Measurements from ENCODE around the gene AAMDC. TPM values are rescaled to one million over a fixed set of nuclear protein-coding genes. Genes with fewer than 3 reads are reported as not detected.
"Not testable (repeated sequence)": the region's sequence is repeated elsewhere in the genome, so short reads cannot be mapped to it uniquely, and the experiment has no call there.

The AAMDC gene
- total RNA-seq, 1 donor from 2014 or later = 139 TPM

DNA sequence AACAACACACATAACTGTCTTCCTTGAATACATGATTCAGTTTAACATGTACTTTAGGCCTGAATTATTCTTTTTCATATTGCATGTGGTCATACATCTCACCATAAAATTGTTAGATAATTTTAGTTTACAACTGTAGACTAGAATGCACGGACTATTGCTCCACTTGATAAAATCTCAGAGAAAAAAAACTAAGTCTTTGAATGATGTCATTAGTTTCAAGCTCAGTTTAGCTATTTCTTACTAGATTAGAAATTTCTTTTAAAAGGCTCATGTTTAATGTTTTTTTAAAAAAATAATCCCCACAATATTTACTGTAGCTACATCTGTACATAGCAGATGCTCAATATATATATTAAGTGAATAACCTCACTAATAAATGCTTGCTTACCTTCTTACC, 5.5 kb upstream of the AAMDC start:
- ATAC-seq (no peak), DNase-seq (ENCODE audit: missing footprints) (no peak)
- intact Hi-C loops (cut with DNase I) = no loop called here

DNA sequence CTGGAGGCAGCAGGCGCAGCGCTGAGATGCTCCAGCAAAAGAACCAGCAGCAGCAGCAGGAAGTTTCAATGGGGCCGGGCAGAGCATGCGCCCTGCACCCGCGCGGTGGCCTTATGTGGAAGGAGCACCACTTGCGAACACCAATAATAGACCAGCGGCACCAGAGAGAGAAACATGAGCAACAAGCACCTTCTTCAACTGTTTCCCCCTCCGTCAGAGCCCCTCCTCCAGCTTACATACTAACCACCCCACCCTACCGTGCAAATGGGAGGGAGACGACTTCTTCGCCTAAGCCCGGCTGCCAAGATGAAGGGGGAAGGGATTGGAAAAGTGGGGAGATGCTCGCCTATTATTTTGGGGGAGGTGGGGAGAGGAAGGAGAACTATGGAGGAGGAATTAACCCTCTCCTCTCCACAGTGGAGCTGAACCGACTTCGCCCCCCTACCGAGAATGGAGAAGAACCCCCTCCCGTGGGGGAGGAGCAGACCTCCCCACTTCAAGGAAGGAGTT, 1.5 kb upstream of the AAMDC start:
- intact Hi-C loops (cut with DNase I) = no loop called here
- ATAC-seq (peak; percentile 64), DNase-seq (ENCODE audit: missing footprints) (peak; percentile 91)

DNA sequence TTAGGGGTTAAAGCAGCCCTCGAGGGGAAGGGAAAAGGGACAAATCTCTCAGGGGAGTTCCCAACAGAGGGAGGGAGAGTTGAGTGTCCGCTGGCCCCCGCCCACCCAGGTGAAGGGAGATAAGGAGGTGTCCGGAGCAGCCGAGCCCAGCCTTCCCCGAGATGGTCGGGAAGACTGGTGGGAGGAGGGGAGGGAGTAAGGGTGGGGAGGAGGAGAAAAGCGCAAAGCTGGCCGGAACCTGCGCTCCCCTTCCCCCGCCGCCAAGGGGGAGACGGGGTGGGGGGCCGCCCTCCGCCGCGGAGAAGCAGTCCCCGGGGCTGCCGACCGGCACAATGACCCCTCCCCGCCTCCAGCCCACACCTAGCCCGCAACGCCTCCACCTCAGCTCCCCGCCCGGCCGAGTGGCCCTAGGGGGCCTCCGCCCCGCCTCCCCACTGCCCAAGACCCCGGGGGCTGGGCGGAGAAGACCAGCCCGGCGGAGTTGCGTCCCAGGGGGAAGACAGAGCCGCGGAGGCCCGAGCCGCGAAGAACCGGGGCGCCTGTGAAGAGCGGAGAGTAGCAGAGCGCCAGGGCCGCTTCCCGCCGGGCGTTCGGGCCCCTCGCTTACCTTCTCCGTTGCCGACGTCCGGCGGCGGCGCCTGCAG, 901 bp upstream of the AAMDC start:
- DNase-seq (ENCODE audit: missing footprints) (no peak), ATAC-seq (peak; percentile 18)
- intact Hi-C loops (cut with DNase I) = loop anchor here (2.0 kb wide), 1 partner anchor 175 kb away; the partner anchor contains the start of gene INTS4

DNA sequence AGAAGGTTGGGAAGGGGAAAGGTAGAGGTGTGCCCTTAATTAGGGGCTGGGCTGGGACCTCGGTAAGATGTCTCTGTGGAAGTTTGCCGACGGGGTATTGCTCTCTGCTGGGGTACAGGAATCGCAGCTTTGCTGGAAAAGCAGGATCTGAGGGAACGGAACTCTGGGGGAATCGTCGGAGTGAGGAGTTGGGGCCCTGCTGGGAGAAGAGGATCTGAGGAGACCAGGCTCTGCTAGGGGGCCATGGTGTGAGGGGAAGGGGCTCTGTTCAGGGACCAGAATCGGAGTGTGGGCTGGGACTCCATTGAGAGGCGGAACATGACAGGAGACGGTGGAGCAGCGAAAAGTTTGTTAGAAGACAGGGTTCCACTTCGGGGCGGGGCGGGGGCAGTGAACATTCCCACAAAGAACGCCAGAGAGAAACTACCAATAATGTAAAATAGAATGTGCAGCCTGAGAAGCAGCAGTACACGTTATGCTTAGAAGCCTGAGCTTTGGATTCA, 456 bp downstream of the AAMDC start:
- intact Hi-C loops (cut with DNase I) = loop anchor here (1.0 to 2.0 kb wide), 2 partner anchors 173 to 184 kb away; partner anchors contain the start of genes CLNS1A and INTS4
- ATAC-seq = no peak
- DNase-seq (ENCODE audit: missing footprints) = no peak

DNA sequence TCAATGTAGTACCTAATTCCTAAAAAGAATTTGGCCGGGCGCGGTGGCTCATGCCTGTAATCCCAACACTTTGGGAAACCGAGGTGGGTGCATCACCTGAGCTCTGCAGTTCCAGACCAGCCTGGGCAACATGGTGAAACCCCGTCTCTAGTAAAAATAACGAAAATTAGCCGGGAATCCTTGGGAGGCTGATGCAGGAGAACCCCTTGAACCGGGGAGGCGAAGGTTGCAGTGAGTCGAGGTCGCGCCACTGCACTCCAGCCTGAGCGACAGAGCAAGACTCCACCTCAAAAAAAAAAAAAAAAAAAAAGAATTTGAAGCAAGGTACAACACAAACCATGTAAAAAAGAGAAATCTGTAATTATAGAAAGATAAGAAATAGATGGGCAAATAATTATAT, 1.2 kb downstream of the AAMDC start:
- not testable (repeated sequence) for DNase-seq (ENCODE audit: missing footprints); ATAC-seq
- intact Hi-C loops (cut with DNase I) = loop anchor here (2.0 kb wide), 1 partner anchor 73 kb away; no protein-coding TSS in a partner anchor

DNA sequence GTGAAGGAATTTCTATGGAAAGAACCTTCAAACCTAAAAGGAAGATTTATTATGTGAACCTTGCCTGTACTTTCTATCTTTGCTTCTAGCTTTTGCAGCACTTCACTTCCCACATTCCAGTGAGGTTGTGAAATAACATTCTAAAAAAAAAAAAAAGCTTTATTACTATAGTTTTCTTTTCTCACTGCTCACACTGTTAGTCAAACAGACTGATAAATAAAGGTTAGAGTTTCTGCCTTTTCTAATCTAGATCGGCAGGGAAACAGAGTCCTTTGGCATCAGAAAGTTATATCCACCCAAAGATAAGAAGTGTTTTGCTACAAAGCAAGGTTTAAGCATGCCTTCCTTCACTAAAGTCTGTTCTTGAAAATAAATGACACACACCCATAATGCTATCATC, 2.8 kb downstream of the AAMDC start:
- DNase-seq (ENCODE audit: missing footprints) (no peak), ATAC-seq (no peak)
- intact Hi-C loops (cut with DNase I) = loop anchor here (2.0 kb wide), 1 partner anchor 75 kb away; no protein-coding TSS in a partner anchor

DNA sequence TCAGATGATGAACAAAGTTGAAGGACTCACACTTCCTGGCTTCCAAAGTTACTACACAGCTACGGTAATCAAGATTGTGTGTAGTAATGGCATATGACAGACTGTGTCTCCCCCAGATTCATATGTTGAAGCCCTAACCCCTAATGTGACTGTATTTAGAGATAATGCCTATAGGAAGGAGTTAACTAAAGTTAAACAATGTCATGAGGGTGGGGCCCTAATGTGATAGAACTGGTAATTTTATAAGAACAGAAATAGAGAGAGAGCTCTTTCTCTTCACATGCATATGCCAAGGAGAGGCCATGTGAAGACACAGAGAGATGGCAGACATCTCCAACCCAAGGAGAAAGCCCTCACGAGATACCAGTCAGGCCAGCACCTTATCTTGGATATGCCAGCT, 8.0 kb downstream of the AAMDC start:
- ATAC-seq (no peak), DNase-seq (ENCODE audit: missing footprints) (no peak)
- intact Hi-C loops (cut with DNase I) = no loop called here

DNA sequence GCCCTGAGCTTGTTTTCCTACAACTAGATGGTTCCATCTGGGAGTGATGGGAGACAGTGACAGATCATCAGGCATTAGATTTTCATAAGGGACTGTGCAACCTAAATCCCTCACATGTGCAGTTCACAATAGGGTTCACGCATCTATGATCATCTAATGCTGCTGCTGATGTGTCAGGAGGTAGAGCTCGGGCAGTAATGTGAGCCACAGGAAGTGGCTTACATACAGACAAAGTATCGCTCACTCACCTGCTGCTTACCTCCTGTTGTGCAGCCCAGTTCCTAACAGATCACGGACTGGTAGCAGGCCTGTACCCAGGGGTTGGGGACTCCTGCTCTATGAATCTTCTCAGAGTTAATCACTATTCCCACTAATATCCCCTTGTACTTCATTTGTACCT, 12.4 kb downstream of the AAMDC start:
- ATAC-seq (no peak), DNase-seq (ENCODE audit: missing footprints) (no peak)
- intact Hi-C loops (cut with DNase I) = no loop called here

DNA sequence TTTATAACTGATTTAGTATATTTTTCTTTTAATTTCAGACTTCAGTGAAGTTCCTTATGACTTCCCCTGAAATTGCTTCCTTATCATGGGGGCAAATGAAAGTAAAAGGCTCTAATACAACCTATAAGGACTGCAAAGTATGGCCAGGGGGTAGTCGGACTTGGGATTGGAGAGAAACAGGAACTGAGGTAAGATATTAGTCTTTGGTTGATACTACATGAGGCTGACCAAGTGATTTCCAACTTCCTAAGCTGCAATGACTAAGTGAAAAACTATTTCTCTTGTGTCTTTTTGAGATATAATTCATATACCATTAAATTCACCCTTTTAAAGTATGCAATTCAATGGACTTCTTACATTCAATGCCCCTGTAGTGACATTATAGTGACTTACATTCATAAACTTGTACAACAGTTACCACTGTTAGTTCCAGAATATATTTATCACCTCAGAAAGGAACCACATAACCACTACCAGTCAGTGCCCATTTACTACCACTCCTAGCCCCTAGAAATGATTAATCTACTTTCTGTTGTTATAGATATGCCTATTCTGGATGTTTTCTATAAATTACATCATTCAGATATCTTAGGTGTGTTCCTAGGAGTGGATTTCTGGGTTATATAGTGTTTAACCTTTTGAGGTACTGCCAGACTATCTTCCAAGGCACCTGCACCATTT, 21.6 kb downstream of the AAMDC start:
- no peak for ATAC-seq
- no peak for DNase-seq (ENCODE audit: missing footprints)
- intact Hi-C loops (cut with DNase I) = no loop called here

DNA sequence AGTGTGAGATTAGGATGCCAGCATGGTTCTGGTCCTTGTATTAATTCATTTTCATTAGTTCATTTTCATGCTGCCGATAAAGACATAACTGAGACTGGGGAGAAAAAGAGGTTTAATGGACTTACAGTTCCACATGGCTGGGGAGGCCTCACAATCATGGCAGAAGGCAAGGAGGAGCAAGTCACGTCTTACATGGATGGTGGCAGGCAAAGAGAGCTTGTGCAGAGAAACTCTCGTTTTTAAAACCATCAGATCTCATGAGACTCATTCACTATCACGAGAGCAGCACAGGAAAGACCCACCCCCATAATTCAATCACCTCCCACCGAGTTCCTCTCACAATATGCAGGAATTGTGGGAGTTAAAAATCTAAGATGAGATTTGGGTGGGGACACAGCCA, 22.8 kb downstream of the AAMDC start:
- ATAC-seq; intact Hi-C loops (cut with DNase I); DNase-seq (ENCODE audit: missing footprints): not testable (repeated sequence)

DNA sequence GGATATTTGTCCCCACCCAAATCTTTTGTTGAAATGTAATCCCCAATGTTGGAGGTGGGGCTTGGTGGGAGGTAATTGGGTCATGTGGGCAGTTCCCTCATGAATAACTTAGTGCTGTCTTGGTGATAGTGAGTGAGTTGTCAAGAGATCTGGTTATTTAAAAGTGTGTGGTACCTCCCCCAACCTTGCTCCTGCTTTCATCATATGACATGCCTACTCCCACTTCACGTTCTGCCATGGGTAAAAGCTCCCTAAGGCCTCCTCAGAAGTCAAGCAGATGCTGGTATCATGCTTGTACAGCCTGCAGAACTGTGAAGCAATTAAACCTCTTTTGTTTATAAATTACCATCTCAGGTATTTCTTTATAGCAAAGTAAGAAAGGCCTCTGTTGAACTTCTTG, 30.6 kb downstream of the AAMDC start:
- ATAC-seq (no peak), DNase-seq (ENCODE audit: missing footprints) (no peak)
- intact Hi-C loops (cut with DNase I) = no loop called here

DNA sequence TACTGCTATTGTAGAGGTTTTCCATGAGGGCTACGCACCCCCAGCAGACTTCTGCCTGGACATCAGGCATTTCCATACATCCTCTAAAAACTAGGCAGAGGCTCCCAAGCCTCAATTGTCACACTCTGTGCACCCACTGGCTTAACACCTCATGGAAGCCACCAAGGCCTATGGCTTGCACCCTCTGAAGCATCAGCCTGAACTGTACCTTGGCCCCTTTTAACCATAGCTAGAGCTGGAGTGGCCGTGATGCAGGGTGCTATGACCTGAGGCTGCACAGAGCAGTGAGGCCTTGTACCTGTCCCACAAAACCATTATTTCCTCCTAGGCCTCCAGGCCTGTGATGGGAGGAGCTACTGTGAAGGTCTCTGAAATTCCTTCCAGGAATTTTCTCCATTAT, 33.9 kb downstream of the AAMDC start:
- ATAC-seq (no peak), DNase-seq (ENCODE audit: missing footprints) (no peak)
- intact Hi-C loops (cut with DNase I) = no loop called here

DNA sequence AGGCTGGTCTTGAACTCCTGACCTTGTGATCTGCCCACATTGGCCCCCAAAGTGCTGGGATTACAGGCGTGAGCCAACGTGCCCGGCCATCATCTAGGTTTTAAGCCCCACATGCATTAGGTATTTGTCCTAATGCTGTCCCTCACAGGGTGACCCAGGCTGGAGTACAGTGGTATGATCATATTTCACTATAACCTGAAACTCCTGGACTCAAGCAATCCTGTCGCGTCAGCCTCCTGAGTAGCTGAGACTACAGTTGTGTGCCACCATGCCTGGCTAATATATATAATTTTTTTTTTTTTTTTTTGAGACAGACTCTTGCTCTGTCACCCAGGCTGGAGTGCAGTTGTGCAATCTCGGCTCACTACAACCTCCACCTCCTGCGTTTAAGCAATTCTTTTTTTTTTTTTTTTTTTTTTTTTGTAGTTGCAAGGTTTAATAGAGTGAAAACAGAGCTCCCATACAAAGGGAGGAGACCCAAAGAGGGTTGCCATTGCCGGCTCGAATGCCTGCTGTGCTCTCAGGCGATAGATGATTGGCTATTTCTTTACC, 37.0 kb downstream of the AAMDC start:
- ATAC-seq; intact Hi-C loops (cut with DNase I); DNase-seq (ENCODE audit: missing footprints): not testable (repeated sequence)

DNA sequence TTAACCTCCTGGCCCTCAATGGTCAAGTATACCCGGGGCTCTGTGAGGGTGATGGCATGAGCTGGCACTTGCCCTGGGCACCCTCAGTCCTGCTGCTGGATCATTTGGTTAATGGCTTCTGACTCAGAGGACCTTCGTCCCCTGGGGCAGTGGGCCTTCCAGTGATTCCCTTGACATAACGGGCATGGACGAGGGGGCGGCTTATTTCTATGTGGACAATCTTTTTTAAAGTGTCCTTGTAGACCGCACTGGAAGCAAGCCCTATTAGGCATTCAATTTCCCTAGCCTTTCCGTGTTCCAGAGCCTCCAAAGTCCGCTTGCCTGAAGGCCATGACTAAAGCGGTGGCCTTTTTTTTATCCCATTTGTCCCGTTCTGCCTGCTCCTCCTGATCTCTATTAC, 40.5 kb downstream of the AAMDC start:
- DNase-seq (ENCODE audit: missing footprints); ATAC-seq; intact Hi-C loops (cut with DNase I): not testable (repeated sequence)

DNA sequence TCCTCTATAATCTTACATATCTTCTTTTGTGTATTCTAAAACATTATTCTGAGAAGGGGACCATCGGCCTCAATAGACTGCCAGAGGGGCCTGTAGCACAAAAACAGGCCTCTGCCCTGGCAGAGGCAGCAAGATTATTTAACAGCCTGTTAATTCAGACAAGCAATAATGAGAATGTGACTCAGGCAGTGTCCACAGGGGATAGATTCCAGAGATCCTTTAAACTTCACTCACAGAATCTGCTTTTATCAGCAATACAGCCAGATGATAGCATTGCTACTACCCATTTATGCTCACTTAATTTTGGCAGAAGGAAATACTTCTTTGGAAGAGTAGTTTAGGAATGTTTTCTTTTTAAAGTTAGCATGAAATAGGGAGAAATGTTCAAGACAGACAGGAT, 44.9 kb downstream of the AAMDC start:
- no peak for ATAC-seq
- intact Hi-C loops (cut with DNase I) = no loop called here
- no peak for DNase-seq (ENCODE audit: missing footprints)

DNA sequence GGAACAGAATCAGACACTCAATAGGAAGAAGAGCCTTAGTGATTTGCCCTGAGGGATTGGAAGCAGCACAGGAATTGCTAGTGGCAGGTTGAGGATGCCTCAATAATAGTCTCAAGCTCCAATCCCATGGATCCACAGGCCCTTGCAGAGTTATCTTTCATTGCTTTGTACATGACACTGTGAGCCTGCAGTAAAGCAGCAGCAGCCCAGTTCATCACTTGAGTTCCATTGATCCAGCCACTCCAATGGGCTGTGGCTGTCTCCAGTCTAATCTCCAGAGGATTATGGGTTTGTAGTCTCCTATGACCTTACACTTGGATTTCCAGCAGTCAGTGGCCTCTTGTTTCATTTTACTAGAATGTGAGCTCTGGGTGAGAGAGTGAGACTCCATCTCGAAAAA, 45.4 kb downstream of the AAMDC start:
- ATAC-seq = no peak
- intact Hi-C loops (cut with DNase I) = no loop called here
- no peak for DNase-seq (ENCODE audit: missing footprints)

DNA sequence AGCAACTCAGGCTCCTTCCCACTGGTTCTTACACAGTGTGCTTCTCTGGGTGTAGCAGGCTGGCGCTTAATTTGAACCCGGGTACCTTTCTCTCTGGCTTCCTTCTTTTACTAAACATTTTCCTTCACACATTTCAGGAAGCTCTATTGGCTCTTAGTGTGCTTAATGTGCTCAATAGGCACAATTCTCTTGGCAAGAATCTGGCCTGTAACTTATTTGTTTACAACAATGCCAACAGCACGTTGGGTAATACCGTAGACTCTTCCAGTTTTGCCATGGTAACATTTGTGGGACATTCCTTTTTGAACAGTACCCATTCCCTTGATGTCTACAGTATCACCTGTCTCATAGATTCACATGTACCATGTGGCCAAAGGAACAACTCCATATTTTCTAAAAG, 47.8 kb downstream of the AAMDC start:
- ATAC-seq = no peak
- intact Hi-C loops (cut with DNase I) = no loop called here

DNA sequence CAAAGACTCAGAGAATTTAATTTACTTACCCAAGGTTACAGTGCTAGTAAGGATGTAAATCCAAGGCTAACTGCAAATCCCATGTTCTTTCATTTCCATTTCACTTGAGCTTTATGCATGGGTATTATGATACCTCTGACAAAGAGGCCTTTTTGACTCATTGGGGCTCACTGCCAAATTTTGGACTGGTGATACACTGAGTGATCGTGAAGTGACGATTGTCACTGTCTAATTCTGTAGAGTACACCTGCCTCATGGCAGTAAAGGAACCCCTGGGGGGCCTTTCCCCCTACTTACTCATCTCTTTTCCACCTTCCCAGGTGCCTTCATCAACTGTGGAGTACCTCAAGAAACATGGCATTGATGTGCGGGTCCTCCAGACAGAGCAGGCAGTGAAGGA, 50.9 kb downstream of the AAMDC start:
- ATAC-seq (no peak), DNase-seq (ENCODE audit: missing footprints) (no peak)
- intact Hi-C loops (cut with DNase I) = no loop called here

More for the DNA sequence above, 47.8 kb downstream of the AAMDC start:
- no peak for DNase-seq (ENCODE audit: missing footprints)

DNA sequence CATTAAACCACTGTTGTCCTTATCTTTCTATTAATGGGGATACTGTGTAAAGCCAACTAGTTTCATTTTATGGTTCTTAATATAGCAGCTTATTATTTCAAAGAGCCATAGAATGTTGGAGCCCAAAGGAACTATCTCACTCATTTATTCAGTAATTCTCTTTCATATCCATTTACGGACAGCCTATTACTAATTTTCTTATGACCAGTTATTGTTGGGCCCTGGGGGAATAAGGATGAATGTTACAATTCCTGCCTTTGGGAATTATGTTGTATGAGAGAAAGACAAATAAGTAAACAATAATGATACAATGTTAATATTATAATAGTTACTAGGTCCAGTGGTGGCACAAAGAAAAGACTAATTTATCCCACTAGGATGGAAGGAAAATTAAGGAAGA, 52.4 kb downstream of the AAMDC start:
- intact Hi-C loops (cut with DNase I) = no loop called here
- DNase-seq (ENCODE audit: missing footprints) = no peak
- no peak for ATAC-seq

DNA sequence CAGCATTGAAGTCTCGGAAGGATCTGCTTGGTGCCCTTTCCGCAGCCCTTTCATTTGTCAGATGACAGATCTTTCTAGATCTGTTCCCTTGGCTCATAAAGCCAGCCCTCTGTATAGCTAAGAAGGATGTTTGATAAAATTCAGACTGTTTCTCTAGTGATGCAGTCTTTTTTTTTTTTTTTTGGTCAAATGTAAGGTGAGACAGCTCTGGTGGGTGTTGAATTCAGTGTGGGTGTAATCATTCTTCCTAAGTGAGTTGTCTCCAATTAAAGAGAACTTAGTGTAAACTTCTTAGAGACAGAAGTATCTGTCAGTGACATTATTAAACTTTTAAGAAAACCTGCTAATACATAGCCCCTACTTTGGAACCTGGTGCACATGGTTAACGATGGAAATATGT, 53.3 kb downstream of the AAMDC start:
- ATAC-seq = no peak
- DNase-seq (ENCODE audit: missing footprints) = no peak
- intact Hi-C loops (cut with DNase I) = no loop called here

All from Right ventricle myocardium inferior (tissue), 1 donor.